Pancreas (tissue), 10 donors: ENCODE results near the gene HEG1. TPM values are rescaled to one million over a fixed set of nuclear protein-coding genes. Genes with fewer than 3 reads are reported as not detected.
A peak's percentile ranks its signal among the peaks of the same experiment; 100 is the strongest.

Source experiments
- ATAC-seq, 4 donors: fragments of 200-7000 bp; cut with Tn5 transposase; one replicate each; pipeline versions ENCODE4 v1.8.0 to v1.9.1; 2020; ENCODE audit warnings: mild to moderate bottlenecking in 4 of 4, moderate library complexity in 4 of 4
- DNase-seq, 6 donors: peaks; one replicate each; pipeline ENCODE4 v3.0.0-alpha.2; 2020
- FAIRE-seq: peaks from 2 replicates; lab custom pipeline; 2012; peaks lifted over from hg19 to GRCh38; lab: Jason Lieb, UNC
- H3K27ac ChIP-seq, 4 donors: fragments of 200-600 bp; sonication (generic); 1 replicate in 3 of 4; 2 replicates in 1 of 4; pipeline versions ENCODE4 v1.5.0 to v1.8.0; 2020
- H3K27me3 ChIP-seq, 4 donors: fragments of 200-600 bp; one replicate each; pipeline ENCODE4 v1.8.0; 2021
- H3K36me3 ChIP-seq, 3 donors: fragments of 200-600 bp; sonication (generic) in 1 of 3; one replicate each; pipeline versions ENCODE4 v1.5.0 to v1.8.0; 2020 to 2021
- H3K4me1 ChIP-seq, 3 donors: fragments of 200-600 bp; one replicate each; pipeline ENCODE4 v1.8.0; 2021
- H3K4me3 ChIP-seq, 4 donors: fragments of 200-600 bp; sonication (generic) in 2 of 4; one replicate each; pipeline versions ENCODE4 v1.5.0 to v1.8.0; 2020 to 2021
- H3K9me3 ChIP-seq, 4 donors: fragments of 200-600 bp; one replicate each; pipeline ENCODE4 v1.8.0; 2021
- WGBS, 2 donors: extraction: QIAGEN DNeasy Blood & Tissue Kit; methylation state at CpG; one replicate each; pipeline ENCODE4 v1.1.7; 2013; 5-methylcytosine and 5-hydroxymethylcytosine counted together
- intact Hi-C, 3 donors: fragments of 100-400 bp; cut with DNase I; formaldehyde crosslinking; loops; one replicate each; pipeline versions ENCODE4 v1.11.1 to v1.14.2; 2022
- polyA plus RNA-seq, 2 donors: library from polyadenylated mRNA; stranded (reverse); fragments of 200-250 nt; gene quantifications; one replicate each; pipeline ENCODE4 v1.2.3, GENCODE V29; 2013
- total RNA-seq, 6 donors: library from RNA; stranded (reverse); fragmentation: NEBNext Ultra II Directional in 4 of 6; extraction: Animal tissue kit (Norgen Biotek cat#: 25700) in 4 of 6; gene quantifications; one replicate each; pipeline versions ENCODE4 v1.2.1 to v1.2.4, GENCODE V29; 2021 to 2023
- TF ChIP-seq, protein P1 (sequence below), 4 donors: fragments of 200-600 bp; sonication (generic) in 3 of 4; IDR thresholded peaks; one replicate each; pipeline versions ENCODE4 v1.5.0 to v1.8.0; 2021; ENCODE audit warnings: antibody characterized with exemption in 4 of 4
- donor health status: healthy with polysubstance abuse.
- donor health status: DM: no; HTN: no; CAD: no; lungs with moderate emphysema.
- donor health status: DM: no; HTN: no; CAD: no.
- donor health status: control.
- donor health status: control.
- donor health status: Bipolar disorder and iron deficiency.
- donor health status: DM: yes; HTN: yes; CAD: no.
- donor health status: DM: no; HTN: no; CAD: no.
- donor health status: DM: no; HTN: no; CAD: no.
- donor health status: DM: yes; HTN: yes; CAD: no.

Gene HEG1
- total and polyA plus RNA-seq, 8 donors: 9.6 to 36.6 (median 20.9) TPM

DNA sequence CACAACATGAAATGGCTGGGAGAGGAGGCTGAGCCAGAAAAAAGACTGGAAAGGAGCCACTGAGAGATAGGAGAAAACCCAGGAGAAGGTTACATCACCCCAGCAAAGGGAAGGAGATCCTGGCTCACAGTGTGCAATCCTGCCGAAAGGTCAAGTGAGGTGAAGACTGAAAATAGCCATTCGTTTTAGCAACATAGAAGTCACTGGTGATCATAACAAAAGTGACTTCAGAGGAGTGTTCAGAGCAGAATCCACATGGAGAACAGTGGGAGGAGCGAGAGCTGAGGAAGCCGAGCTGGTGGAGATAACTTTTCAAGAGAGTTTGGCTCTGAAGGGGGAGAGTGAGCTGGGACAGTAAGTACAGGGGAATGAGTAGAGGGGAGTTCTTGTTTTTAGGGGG is 5.4 kb upstream of the HEG1 start:
- peaks cover 3 to 12% (median 11%) of the 10 kb centered on the region in 3 donors for H3K4me1 ChIP-seq
- TF ChIP-seq, protein P1, sequence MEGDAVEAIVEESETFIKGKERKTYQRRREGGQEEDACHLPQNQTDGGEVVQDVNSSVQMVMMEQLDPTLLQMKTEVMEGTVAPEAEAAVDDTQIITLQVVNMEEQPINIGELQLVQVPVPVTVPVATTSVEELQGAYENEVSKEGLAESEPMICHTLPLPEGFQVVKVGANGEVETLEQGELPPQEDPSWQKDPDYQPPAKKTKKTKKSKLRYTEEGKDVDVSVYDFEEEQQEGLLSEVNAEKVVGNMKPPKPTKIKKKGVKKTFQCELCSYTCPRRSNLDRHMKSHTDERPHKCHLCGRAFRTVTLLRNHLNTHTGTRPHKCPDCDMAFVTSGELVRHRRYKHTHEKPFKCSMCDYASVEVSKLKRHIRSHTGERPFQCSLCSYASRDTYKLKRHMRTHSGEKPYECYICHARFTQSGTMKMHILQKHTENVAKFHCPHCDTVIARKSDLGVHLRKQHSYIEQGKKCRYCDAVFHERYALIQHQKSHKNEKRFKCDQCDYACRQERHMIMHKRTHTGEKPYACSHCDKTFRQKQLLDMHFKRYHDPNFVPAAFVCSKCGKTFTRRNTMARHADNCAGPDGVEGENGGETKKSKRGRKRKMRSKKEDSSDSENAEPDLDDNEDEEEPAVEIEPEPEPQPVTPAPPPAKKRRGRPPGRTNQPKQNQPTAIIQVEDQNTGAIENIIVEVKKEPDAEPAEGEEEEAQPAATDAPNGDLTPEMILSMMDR (IDR thresholded peaks at IDR 0.05): no peak
- FAIRE-seq (no peak), ATAC-seq (peak in 1 of 4 donors; percentile 28), DNase-seq (no peak)
- no peak overlapping the region for H3K27ac ChIP-seq
- H3K9me3 ChIP-seq: no peaks in the 10 kb centered on the region
- intact Hi-C loops: no loop called here
- WGBS, 2 donors: 72 to 74% methylated on average over 4 of the region's 4 CpGs
- no peaks in the 10 kb centered on the region for H3K27me3 ChIP-seq
- no peak overlapping the region for H3K4me3 ChIP-seq
- no peaks in the 10 kb centered on the region for H3K36me3 ChIP-seq

GRCh38 chr3:125059488-125060245 is 3.9 kb upstream of the HEG1 start:
- ATAC-seq (peak; percentile 15 to 58 (median 36)), FAIRE-seq (no peak), DNase-seq (peak in 2 of 6 donors; percentile 56 to 68)
- intact Hi-C loops: no loop called here
- Histone ChIP-seq H3K9me3 (no peaks in the 10 kb centered on the region), H3K4me3 (no peak overlapping the region), H3K27ac (no peak overlapping the region), H3K27me3 (no peaks in the 10 kb centered on the region), H3K36me3 (no peaks in the 10 kb centered on the region), H3K4me1 (peaks cover 3 to 12% (median 11%) of the 10 kb centered on the region in 3 donors)
- 40 to 44% methylated on average over 7 of the region's 7 CpGs for WGBS, 2 donors
- TF ChIP-seq, protein P1 (IDR thresholded peaks at IDR 0.05): peak in 2 of 4 donors; percentile 9 to 22

GRCh38 chr3:125058959-125059358 is 3.2 kb upstream of the HEG1 start:
- H3K9me3 ChIP-seq: no peaks in the 10 kb centered on the region
- no peaks in the 10 kb centered on the region for H3K36me3 ChIP-seq
- no peaks in the 10 kb centered on the region for H3K27me3 ChIP-seq
- FAIRE-seq: no peak
- intact Hi-C loops: no loop called here
- TF ChIP-seq, protein P1 (IDR thresholded peaks at IDR 0.05): no peak
- no peak overlapping the region for H3K4me3 ChIP-seq
- H3K27ac ChIP-seq: no peak overlapping the region
- peaks cover 3 to 12% (median 11%) of the 10 kb centered on the region in 3 donors for H3K4me1 ChIP-seq
- ATAC-seq: no peak
- 86 to 90% methylated on average over 3 of the region's 3 CpGs for WGBS, 2 donors
- no peak for DNase-seq

DNA sequence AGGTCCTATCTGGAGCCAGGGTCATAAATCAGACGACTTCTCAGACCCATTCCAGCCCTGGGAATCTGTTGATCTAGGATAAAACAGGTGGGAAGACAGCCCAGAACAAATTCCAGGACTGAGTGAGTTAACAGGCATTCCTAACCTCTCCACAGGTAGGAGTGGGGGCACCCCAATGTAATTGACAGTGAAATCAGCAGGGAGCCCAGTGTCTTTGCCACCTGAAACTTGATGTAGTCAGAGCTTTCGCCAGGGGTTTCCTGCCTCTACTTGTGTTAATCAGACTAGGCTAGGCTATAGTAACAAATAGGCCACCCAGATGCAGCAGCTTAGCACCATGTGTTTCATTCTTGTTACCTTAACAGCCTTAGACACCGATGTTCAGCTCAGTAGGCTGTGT is 2.7 kb upstream of the HEG1 start:
- intact Hi-C loops: no loop called here
- Histone ChIP-seq H3K4me3 (no peak overlapping the region), H3K27ac (no peak overlapping the region), H3K36me3 (no peaks in the 10 kb centered on the region), H3K9me3 (no peaks in the 10 kb centered on the region), H3K4me1 (peaks cover 3 to 10% (median 8%) of the 10 kb centered on the region in 3 donors), H3K27me3 (no peaks in the 10 kb centered on the region)
- FAIRE-seq (no peak), ATAC-seq (no peak), DNase-seq (no peak)
- TF ChIP-seq, protein P1 (IDR thresholded peaks at IDR 0.05): no peak
- 78 to 82% methylated on average over 3 of the region's 3 CpGs for WGBS, 2 donors
